AG09309 (cell line): ENCODE measurements around the gene FAM47E.

ENCODE experiments used
- DNase-seq: peaks from one replicate; pipeline ENCODE4 v3.0.0-alpha.2; 2010; ENCODE audit warnings: low read depth
- H3K4me3 ChIP-seq: 2 replicates; pipeline ENCODE4 v1.5.1; 2011; ENCODE audit warnings: mild to moderate bottlenecking, low read depth, low read length, moderate library complexity; ENCODE audit not compliant: control insufficient read depth
- CTCF ChIP-seq: IDR thresholded peaks from 2 replicates; pipeline ENCODE4 v1.5.1; 2011; ENCODE audit warnings: mild to moderate bottlenecking, low read depth, low read length, inconsistent platforms; ENCODE audit not compliant: insufficient read depth, control insufficient read depth; ENCODE audit errors: missing control alignments

FAM47E gene

GRCh38 chr4:76272582-76272981, 21.1 kb downstream of the FAM47E start:
- no peak for TF ChIP-seq CTCF
- no peak overlapping the region for H3K4me3 ChIP-seq
- DNase-seq, result no peak

- H3K4me3 ChIP-seq, result no peak overlapping the region
- TF ChIP-seq CTCF, result no peak
- no peak for DNase-seq
Measured at GRCh38 chr4:76272999-76273398, 21.5 kb downstream of the FAM47E start.

GRCh38 chr4:76275486-76276124, 24.1 kb downstream of the FAM47E start:
- no peak for DNase-seq
- H3K4me3 ChIP-seq, result no peak overlapping the region
- no peak for TF ChIP-seq CTCF

- no peak for DNase-seq
- TF ChIP-seq CTCF, result no peak
- H3K4me3 ChIP-seq, result no peak overlapping the region
Measured at GRCh38 chr4:76276813-76277212, 25.3 kb downstream of the FAM47E start.

- no peak for TF ChIP-seq CTCF
- no peak overlapping the region for H3K4me3 ChIP-seq
- DNase-seq, result no peak
Measured at GRCh38 chr4:76277667-76278066, 26.1 kb downstream of the FAM47E start.

GRCh38 chr4:76278583-76278982, 27.1 kb downstream of the FAM47E start:
- no peak for TF ChIP-seq CTCF
- DNase-seq, result no peak
- H3K4me3 ChIP-seq, result no peak overlapping the region

- DNase-seq, result no peak
- no peak overlapping the region for H3K4me3 ChIP-seq
- no peak for TF ChIP-seq CTCF
Measured at GRCh38 chr4:76279462-76279861, 27.9 kb downstream of the FAM47E start.
